H1 (cell line): ENCODE results near the gene PTPRE. TPM values are rescaled to one million over a fixed set of nuclear protein-coding genes. Genes with fewer than 3 reads are reported as not detected.

Experiments used
- CTCF ChIA-PET: fragments of 300-600 bp; sonication (Branson Sonifier 250); formaldehyde crosslinking; loops from one replicate; lab custom pipeline; 2021; ENCODE audit not compliant: partially characterized antibody; lab: Charles Lee
- POLR2A ChIA-PET: fragments of 300-600 bp; sonication (Branson Sonifier 250); formaldehyde crosslinking; loops from one replicate; lab custom pipeline; 2021; ENCODE audit warnings: inconsistent platforms; ENCODE audit not compliant: partially characterized antibody; lab: Charles Lee
- DNase-seq, 2 experiments: peaks; one replicate each; pipeline versions ENCODE4 v3.0.0 to v3.0.0-alpha.2; 2010 to 2022; ENCODE audit warnings: low spot score in 2 of 2, low read depth in 1 of 2, mixed read lengths in 1 of 2
- FAIRE-seq: peaks from 2 replicates; lab custom pipeline; 2011; peaks lifted over from hg19 to GRCh38; lab: Jason Lieb, UNC
- H2AFZ ChIP-seq: 2 replicates; pipeline ENCODE4 v1.8.1; 2012; ENCODE audit warnings: low read length, inconsistent platforms
- H2AK5ac ChIP-seq: 2 replicates; pipeline ENCODE4 v1.6.1; 2013; ENCODE audit warnings: low read depth, low read length
- H2BK120ac ChIP-seq: replicated peaks from 2 replicates; pipeline ENCODE3; 2013; ENCODE audit warnings: low read depth, low read length, inconsistent platforms
- H2BK12ac ChIP-seq: 2 replicates; pipeline ENCODE4 v1.6.1; 2013; ENCODE audit warnings: low read depth, low read length
- H2BK15ac ChIP-seq: 2 replicates; pipeline ENCODE4 v1.6.1; 2013; ENCODE audit warnings: low read length
- H2BK20ac ChIP-seq: 2 replicates; pipeline ENCODE4 v1.6.1; 2013; ENCODE audit warnings: low read length
- H2BK5ac ChIP-seq: 2 replicates; pipeline ENCODE4 v1.6.1; 2013; ENCODE audit warnings: low read depth, low read length
- H3K14ac ChIP-seq: 2 replicates; pipeline ENCODE4 v1.6.1; 2013; ENCODE audit warnings: inconsistent platforms; ENCODE audit not compliant: insufficient read length
- H3K18ac ChIP-seq: 2 replicates; pipeline ENCODE4 v1.6.1; 2013; ENCODE audit warnings: low read length; ENCODE audit errors: extremely low read depth
- H3K23ac ChIP-seq: 2 replicates; pipeline ENCODE4 v1.6.1; 2013; ENCODE audit warnings: inconsistent platforms; ENCODE audit not compliant: insufficient read length
- H3K23me2 ChIP-seq: 2 replicates; pipeline ENCODE4 v1.6.1; 2013; ENCODE audit warnings: low read depth, low read length
- H3K27ac ChIP-seq: 2 replicates; pipeline ENCODE4 v1.6.1; 2011; ENCODE audit warnings: low read depth, low read length, inconsistent platforms
- H3K27me3 ChIP-seq, 4 experiments: replicated peaks in 1 of 4; 1 replicate in 1 of 4; 2 replicates in 3 of 4; pipeline versions ENCODE4 v1.6.1 to v1.8.1; 2011 to 2013; ENCODE audit warnings: low read length in 3 of 4, mild to moderate bottlenecking in 3 of 4, inconsistent platforms in 2 of 4, mixed read lengths in 2 of 4, moderate library complexity in 1 of 4; ENCODE audit not compliant: control insufficient read depth in 3 of 4, insufficient read depth in 3 of 4; ENCODE audit errors: extremely low read depth in 1 of 4
- H3K36me3 ChIP-seq, 4 experiments: 2 replicates each; pipeline versions ENCODE4 v1.6.1 to v1.8.1; 2011 to 2013; ENCODE audit warnings: mild to moderate bottlenecking in 4 of 4, low read length in 3 of 4, moderate library complexity in 2 of 4, control low read depth in 1 of 4, inconsistent platforms in 1 of 4; ENCODE audit not compliant: insufficient read depth in 4 of 4, control insufficient read depth in 2 of 4
- H3K4ac ChIP-seq: replicated peaks from 2 replicates; pipeline ENCODE3; 2013; ENCODE audit warnings: low read length, low read depth, mixed read lengths, inconsistent platforms; ENCODE audit not compliant: insufficient read length
- H3K4me1 ChIP-seq, 4 experiments: replicated peaks in 1 of 4; 1 replicate in 1 of 4; 2 replicates in 3 of 4; pipeline versions ENCODE4 v1.6.1 to v1.8.1; 2011 to 2013; ENCODE audit warnings: low read length in 3 of 4, inconsistent platforms in 2 of 4, mixed read lengths in 1 of 4; ENCODE audit not compliant: insufficient read depth in 4 of 4, control insufficient read depth in 3 of 4
- H3K4me2 ChIP-seq, 2 experiments: 2 replicates each; pipeline versions ENCODE4 v1.6.1 to v1.8.1; 2011 to 2013; ENCODE audit warnings: low read depth in 2 of 2, low read length in 2 of 2, control low read depth in 1 of 2, inconsistent platforms in 1 of 2, mild to moderate bottlenecking in 1 of 2; ENCODE audit not compliant: insufficient read depth in 1 of 2
- H3K4me3 ChIP-seq, 4 experiments: fragments of 200-600, 300-600 bp in 1 of 4; sonication (generic), shearing (Covaris generic), sonication (Bioruptor Twin) in 1 of 4; 2 replicates each; pipeline versions ENCODE4 v1.5.1 to v1.8.1; 2011 to 2016; ENCODE audit warnings: low read length in 4 of 4, low read depth in 3 of 4, control low read depth in 2 of 4, inconsistent platforms in 2 of 4, mild to moderate bottlenecking in 2 of 4, mixed read lengths in 1 of 4, moderate library complexity in 1 of 4; ENCODE audit not compliant: insufficient read depth in 2 of 4; ENCODE audit errors: extremely low read depth in 1 of 4
- H3K56ac ChIP-seq: replicated peaks from 2 replicates; pipeline ENCODE3; 2013; ENCODE audit warnings: low read depth, mild to moderate bottlenecking, mixed read lengths, low read length, inconsistent platforms; ENCODE audit not compliant: insufficient read length
- H3K79me1 ChIP-seq: 2 replicates; pipeline ENCODE4 v1.6.1; 2013; ENCODE audit warnings: low read depth, low read length, control low read depth
- H3K79me2 ChIP-seq, 2 experiments: 2 replicates each; pipeline versions ENCODE4 v1.6.1 to v1.8.1; 2012 to 2013; ENCODE audit warnings: low read length in 2 of 2, mild to moderate bottlenecking in 2 of 2, inconsistent platforms in 1 of 2; ENCODE audit not compliant: insufficient read depth in 2 of 2, control insufficient read depth in 1 of 2
- H3K9ac ChIP-seq, 4 experiments: replicated peaks in 1 of 4; 1 replicate in 1 of 4; 2 replicates in 3 of 4; pipeline versions ENCODE4 v1.6.1 to v1.8.1; 2011 to 2013; ENCODE audit warnings: low read depth in 3 of 4, low read length in 3 of 4, control low read depth in 2 of 4, mild to moderate bottlenecking in 2 of 4, moderate library complexity in 2 of 4, inconsistent platforms in 1 of 4; ENCODE audit errors: extremely low read depth in 1 of 4
- H3K9me3 ChIP-seq, 2 experiments: 2 replicates each; pipeline versions ENCODE4 v1.6.1 to v1.8.1; 2012 to 2013; ENCODE audit warnings: mild to moderate bottlenecking in 2 of 2, moderate library complexity in 2 of 2, control low read depth in 1 of 2, inconsistent platforms in 1 of 2, low read depth in 1 of 2, low read length in 1 of 2, mixed read lengths in 1 of 2; ENCODE audit not compliant: insufficient read depth in 2 of 2
- H4K20me1 ChIP-seq, 2 experiments: replicated peaks in 1 of 2; 2 replicates each; pipeline versions ENCODE3 to v1.8.1; 2011 to 2013; ENCODE audit warnings: inconsistent platforms in 2 of 2, low read length in 2 of 2, mild to moderate bottlenecking in 1 of 2; ENCODE audit not compliant: insufficient read depth in 2 of 2, control insufficient read depth in 1 of 2
- H4K5ac ChIP-seq: 2 replicates; pipeline ENCODE4 v1.6.1; 2013; ENCODE audit warnings: low read length, low read depth, mixed read lengths, inconsistent platforms; ENCODE audit not compliant: insufficient read length
- H4K8ac ChIP-seq: 2 replicates; pipeline ENCODE4 v1.8.0; 2013; ENCODE audit warnings: mild to moderate bottlenecking, moderate library complexity, low read length, inconsistent platforms; ENCODE audit not compliant: insufficient read depth; ENCODE audit errors: extremely low read depth
- H4K91ac ChIP-seq: replicated peaks from 2 replicates; pipeline ENCODE3; 2013; ENCODE audit warnings: low read length, mixed read lengths, inconsistent platforms; ENCODE audit not compliant: insufficient read length
- EZH2 ChIP-seq: fragments of 200-600 bp; sonication (generic); IDR thresholded peaks from 2 replicates; pipeline ENCODE4 v1.7.1; 2012; ENCODE audit warnings: low read depth, mild to moderate bottlenecking, moderate library complexity, low read length, inconsistent platforms; ENCODE audit not compliant: severe bottlenecking
- HDAC2 ChIP-seq, 2 experiments: fragments of 300-600 bp in 1 of 2; sonication (generic) in 1 of 2; IDR thresholded peaks; 2 replicates each; pipeline ENCODE4 v1.6.1; 2011 to 2012; ENCODE audit warnings: low read depth in 2 of 2, low read length in 2 of 2, mild to moderate bottlenecking in 2 of 2, moderate library complexity in 2 of 2, borderline replicate concordance in 1 of 2, inconsistent platforms in 1 of 2
- NANOG ChIP-seq: IDR thresholded peaks from 2 replicates; pipeline ENCODE4 v1.6.1; 2011; ENCODE audit warnings: low read length, low read depth, mild to moderate bottlenecking, inconsistent platforms; ENCODE audit not compliant: insufficient read depth, poor library complexity, severe bottlenecking
- POLR2AphosphoS5 ChIP-seq: IDR thresholded peaks from 2 replicates; pipeline ENCODE4 v1.6.1; 2011; ENCODE audit warnings: low read depth, low read length
- SIRT6 ChIP-seq: IDR thresholded peaks from one replicate; pipeline ENCODE4 v1.7.1; 2012; ENCODE audit warnings: low read length, inconsistent platforms
- SUZ12 ChIP-seq: fragments of 200-600 bp; sonication (generic); IDR thresholded peaks from 2 replicates; pipeline ENCODE4 v1.6.1; 2012; ENCODE audit warnings: mild to moderate bottlenecking, inconsistent platforms, low read length, moderate library complexity, mixed read lengths
- TEAD4 ChIP-seq: IDR thresholded peaks from 2 replicates; pipeline ENCODE4 v1.6.1; 2012; ENCODE audit warnings: low read depth, low read length, inconsistent platforms, mixed read lengths
- WGBS, 2 experiments: shearing (Covaris generic) in 1 of 2; methylation state at CpG; one replicate each; pipeline versions ENCODE4 v1.1.6 to v1.1.7; 2013 to 2015; ENCODE audit warnings: low lambda C conversion rate in 2 of 2, mixed read lengths in 2 of 2, inconsistent platforms in 1 of 2, low coverage in 1 of 2, missing lambda C conversion rate in 1 of 2; ENCODE audit not compliant: insufficient replicate concordance in 2 of 2, insufficient coverage in 1 of 2, insufficient read length in 1 of 2; ENCODE audit errors: extremely low coverage in 1 of 2, missing lambda C conversion rate in 1 of 2; 5-methylcytosine and 5-hydroxymethylcytosine counted together
- polyA plus RNA-seq, 7 experiments: library from polyadenylated mRNA; depleted of rRNA in 3 of 7; stranded (reverse) in 5 of 7; unstranded in 2 of 7; fragments of >200 nt in 5 of 7; fragments of 200-250 nt in 2 of 7; gene quantifications; 1 replicate in 5 of 7; 2 replicates in 1 of 7; 4 replicates in 1 of 7; pipeline versions ENCODE4 v1.2.1 to v1.2.3, GENCODE V29; 2011 to 2013; ENCODE audit warnings: missing spikeins in 2 of 7, mixed read lengths in 2 of 7
- total RNA-seq: library from RNA; stranded (reverse); fragmentation: NEBNext Ultra II Directional; extraction: Animal tissue kit (Norgen Biotek cat#: 25700); gene quantifications from 2 replicates; pipeline ENCODE4 v1.2.1, GENCODE V29; 2021
- TF ChIP-seq, protein P1 (sequence below), 3 experiments: IDR thresholded peaks; 1 replicate in 2 of 3; 2 replicates in 1 of 3; pipeline versions ENCODE4 v1.5.1 to v1.6.1; 2011; ENCODE audit warnings: low read length in 3 of 3, mild to moderate bottlenecking in 3 of 3, inconsistent platforms in 2 of 3, low read depth in 1 of 3, moderate library complexity in 1 of 3; ENCODE audit not compliant: insufficient read depth in 1 of 3; ENCODE audit errors: control extremely low read depth in 1 of 3

Gene PTPRE
- total and polyA plus RNA-seq, 2 of the 8 experiments (the other 6 are each of a cell fraction or from before 2014, with no cell fraction given) = 0.33 to 0.54 TPM

DNA sequence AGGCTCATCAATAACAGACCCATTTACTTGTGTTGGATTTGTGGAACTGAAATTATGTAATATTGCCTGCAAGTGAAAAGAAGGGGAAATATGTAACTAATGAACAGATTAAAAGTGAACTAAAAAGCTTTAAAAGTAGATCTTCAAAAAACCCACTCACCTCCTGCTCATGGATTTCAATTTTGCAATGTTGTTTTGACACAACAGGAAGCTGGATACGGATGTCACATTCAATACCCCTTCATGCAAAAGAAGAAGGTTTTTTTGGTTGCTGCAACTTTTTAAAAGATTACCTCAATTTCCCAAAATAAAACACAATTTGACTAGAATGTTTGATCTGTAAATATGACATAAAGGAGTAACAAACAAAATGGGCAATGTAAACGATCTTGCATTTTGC, 216.0 kb downstream of the PTPRE start:
- H3K36me3 ChIP-seq = peaks cover 0 to 26% (median 12%) of the 10 kb centered on the region in 4 experiments; a peak in 5 of 8 replicates
- no peaks in the 10 kb centered on the region; the same call in 1 of the 2 replicates for H3K23me2 ChIP-seq
- no peak overlapping the region for H3K4me2 ChIP-seq
- no peak overlapping the region for H2AFZ ChIP-seq
- peaks cover 6% of the 10 kb centered on the region in 2 experiments for H4K20me1 ChIP-seq
- no peak overlapping the region for H3K14ac ChIP-seq
- no peak for FAIRE-seq
- H4K5ac ChIP-seq = no peak overlapping the region
- H3K9me3 ChIP-seq = no peaks in the 10 kb centered on the region
- no peak overlapping the region for H3K27ac ChIP-seq
- peaks cover 0 to 1% (median 0%) of the 10 kb centered on the region in 4 experiments; a peak in 1 of 7 replicates for H3K27me3 ChIP-seq
- peaks cover 10 to 43% of the 10 kb centered on the region in 2 experiments for H3K79me2 ChIP-seq
- no peak overlapping the region for H3K4ac ChIP-seq
- no peak overlapping the region for H4K8ac ChIP-seq
- H3K9ac ChIP-seq = no peak overlapping the region
- no peak overlapping the region for H4K91ac ChIP-seq
- H3K4me3 ChIP-seq = no peak overlapping the region
- ChIA-PET POLR2A (no interaction called here), CTCF (interaction anchor here (0.6 to 2.5 kb wide), 3 partner anchors 28 to 1581 kb away, joined by 3 to 5 read pairs (median 5); no protein-coding TSS in a partner anchor)
- no peak overlapping the region for H3K23ac ChIP-seq
- H3K79me1 ChIP-seq = peaks cover 7% of the 10 kb centered on the region; the same call in 1 of the 2 replicates
- H2BK120ac ChIP-seq = no peak overlapping the region
- no peak for TF ChIP-seq NANOG
- TF ChIP-seq SUZ12 = no peak
- no peak for TF ChIP-seq EZH2
- no peak for TF ChIP-seq POLR2AphosphoS5
- no peak for TF ChIP-seq TEAD4
- no peak for TF ChIP-seq SIRT6
- TF ChIP-seq, protein P1, sequence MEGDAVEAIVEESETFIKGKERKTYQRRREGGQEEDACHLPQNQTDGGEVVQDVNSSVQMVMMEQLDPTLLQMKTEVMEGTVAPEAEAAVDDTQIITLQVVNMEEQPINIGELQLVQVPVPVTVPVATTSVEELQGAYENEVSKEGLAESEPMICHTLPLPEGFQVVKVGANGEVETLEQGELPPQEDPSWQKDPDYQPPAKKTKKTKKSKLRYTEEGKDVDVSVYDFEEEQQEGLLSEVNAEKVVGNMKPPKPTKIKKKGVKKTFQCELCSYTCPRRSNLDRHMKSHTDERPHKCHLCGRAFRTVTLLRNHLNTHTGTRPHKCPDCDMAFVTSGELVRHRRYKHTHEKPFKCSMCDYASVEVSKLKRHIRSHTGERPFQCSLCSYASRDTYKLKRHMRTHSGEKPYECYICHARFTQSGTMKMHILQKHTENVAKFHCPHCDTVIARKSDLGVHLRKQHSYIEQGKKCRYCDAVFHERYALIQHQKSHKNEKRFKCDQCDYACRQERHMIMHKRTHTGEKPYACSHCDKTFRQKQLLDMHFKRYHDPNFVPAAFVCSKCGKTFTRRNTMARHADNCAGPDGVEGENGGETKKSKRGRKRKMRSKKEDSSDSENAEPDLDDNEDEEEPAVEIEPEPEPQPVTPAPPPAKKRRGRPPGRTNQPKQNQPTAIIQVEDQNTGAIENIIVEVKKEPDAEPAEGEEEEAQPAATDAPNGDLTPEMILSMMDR (IDR thresholded peaks at IDR 0.05; ENCODE audit: control extremely low read depth in 1 of 3, insufficient read depth in 1 of 3, low read depth in 1 of 3, low read length in 3 of 3) = no peak
- TF ChIP-seq HDAC2 (IDR thresholded peaks at IDR 0.05; ENCODE audit: borderline replicate concordance in 1 of 2, low read depth in 2 of 2, low read length in 2 of 2) = no peak
- no peak for DNase-seq
- no peak overlapping the region for H3K18ac ChIP-seq
- no peak overlapping the region for H3K56ac ChIP-seq
- H2BK20ac ChIP-seq = no peak overlapping the region
- no peak overlapping the region for H2AK5ac ChIP-seq
- peaks cover 5 to 10% (median 9%) of the 10 kb centered on the region in 4 experiments; a peak in 5 of 7 replicates for H3K4me1 ChIP-seq
- H2BK12ac ChIP-seq = no peak overlapping the region
- no peak overlapping the region for H2BK5ac ChIP-seq
- H2BK15ac ChIP-seq = no peak overlapping the region
- WGBS, 2 experiments = 90% methylated on average over 2 of the region's 2 CpGs; no CpG with 5 or more reads in 1 of the 2 experiments
